ENCODE measurements around the gene MYO15B.

The MYO15B gene

GRCh38 chr17:75622771-75623273 is 35.2 kb downstream of the MYO15B start:
- in situ Hi-C loops (cut with HindIII; ENCODE audit: low sequenced_read_pairs): no loop called here

DNA sequence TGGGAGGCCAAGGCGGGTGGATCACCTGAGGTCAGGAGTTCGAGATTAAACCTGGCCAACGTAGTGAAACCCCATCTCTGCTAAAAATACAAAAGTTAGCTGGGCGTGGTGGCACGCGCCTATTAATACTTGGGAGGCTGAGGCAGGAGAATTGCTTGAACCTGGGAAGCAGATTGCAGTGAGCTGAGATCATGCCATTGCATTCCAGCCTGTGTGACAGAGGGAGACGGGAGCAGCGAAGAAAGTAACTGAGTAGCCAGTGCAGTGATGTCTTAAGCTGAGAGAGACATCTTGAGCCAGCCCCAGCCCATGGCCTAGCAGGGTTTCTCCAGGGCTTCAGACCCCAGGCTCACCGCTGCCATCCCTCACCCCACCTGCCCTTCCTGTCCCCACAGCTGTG is 35.8 kb downstream of the MYO15B start:
- in situ Hi-C loops (cut with HindIII; ENCODE audit: low sequenced_read_pairs): no loop called here

GRCh38 chr17:75624021-75624420 is 36.4 kb downstream of the MYO15B start:
- in situ Hi-C loops (cut with HindIII; ENCODE audit: low sequenced_read_pairs): no loop called here

DNA sequence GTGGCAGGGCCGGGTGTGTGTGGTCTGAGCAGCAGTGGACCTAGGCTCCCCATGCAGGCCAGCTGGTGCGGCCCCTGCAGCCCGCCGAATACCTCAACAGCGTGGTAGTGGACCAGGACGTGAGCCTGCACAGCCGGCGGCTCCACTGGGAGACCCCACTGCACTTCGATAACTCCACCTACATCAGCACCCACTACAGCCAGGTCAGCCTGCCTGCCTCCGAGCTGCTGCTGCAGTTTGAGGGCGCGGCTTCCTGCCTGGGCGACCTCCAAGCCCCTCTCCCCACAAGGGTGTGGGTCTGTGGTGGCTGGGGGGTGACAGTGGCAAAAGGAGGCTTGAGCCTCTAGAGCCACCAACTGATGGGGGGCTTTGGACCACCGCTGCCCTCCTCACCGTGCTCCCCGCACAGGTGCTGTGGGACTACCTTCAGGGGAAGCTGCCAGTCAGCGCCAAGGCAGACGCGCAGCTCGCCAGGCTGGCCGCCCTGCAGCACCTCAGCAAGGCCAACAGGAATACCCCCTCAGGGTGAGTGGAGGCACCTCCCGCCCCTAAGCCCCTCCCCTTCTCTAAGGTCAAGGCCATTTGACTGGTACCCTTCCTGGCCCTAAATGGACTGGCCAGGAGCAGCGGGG is 37.2 kb downstream of the MYO15B start:
- in situ Hi-C loops (cut with HindIII; ENCODE audit: low sequenced_read_pairs): no loop called here

DNA sequence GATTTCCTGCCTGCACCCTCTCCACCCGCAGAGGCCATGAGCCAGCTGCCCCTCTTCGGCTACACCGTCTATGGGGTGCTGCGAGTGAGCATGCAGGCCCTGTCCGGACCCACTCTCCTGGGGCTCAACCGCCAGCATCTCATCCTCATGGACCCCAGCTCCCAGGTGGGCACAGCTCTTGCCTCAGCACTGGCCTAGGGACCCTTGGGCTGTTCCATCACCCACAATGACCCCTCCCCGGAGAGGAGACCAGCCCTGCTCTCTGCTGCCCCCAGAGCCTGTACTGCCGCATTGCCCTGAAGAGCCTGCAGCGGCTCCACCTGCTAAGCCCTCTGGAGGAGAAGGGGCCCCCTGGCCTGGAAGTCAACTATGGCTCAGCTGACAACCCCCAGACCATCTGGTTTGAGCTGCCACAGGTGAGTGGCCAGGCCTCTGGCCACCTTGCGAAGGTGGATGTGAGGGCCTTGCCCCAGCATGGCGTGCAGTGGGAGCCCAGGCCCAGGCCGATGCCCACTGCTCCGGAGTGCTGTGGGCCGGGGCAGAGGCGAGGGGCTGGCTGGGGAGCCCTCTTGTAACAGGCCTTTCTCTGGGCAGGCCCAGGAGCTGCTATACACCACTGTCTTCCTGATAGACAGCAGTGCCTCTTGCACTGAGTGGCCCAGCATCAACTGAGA is 38.4 kb downstream of the MYO15B start:
- in situ Hi-C loops (cut with HindIII; ENCODE audit: low sequenced_read_pairs): no loop called here

- in situ Hi-C loops (cut with HindIII; ENCODE audit: low sequenced_read_pairs): no loop called here
These were observed 39.0 kb downstream of the MYO15B start for GRCh38 chr17:75626496-75627038.

- in situ Hi-C loops (cut with HindIII; ENCODE audit: low sequenced_read_pairs): no loop called here
These were observed 39.5 kb downstream of the MYO15B start for GRCh38 chr17:75627094-75627493.

- in situ Hi-C loops (cut with HindIII; ENCODE audit: low sequenced_read_pairs): no loop called here
These were observed 40.8 kb downstream of the MYO15B start for GRCh38 chr17:75628425-75628824.

GRCh38 chr17:75629157-75629556 is 41.6 kb downstream of the MYO15B start:
- in situ Hi-C loops (cut with HindIII; ENCODE audit: low sequenced_read_pairs): no loop called here

DNA sequence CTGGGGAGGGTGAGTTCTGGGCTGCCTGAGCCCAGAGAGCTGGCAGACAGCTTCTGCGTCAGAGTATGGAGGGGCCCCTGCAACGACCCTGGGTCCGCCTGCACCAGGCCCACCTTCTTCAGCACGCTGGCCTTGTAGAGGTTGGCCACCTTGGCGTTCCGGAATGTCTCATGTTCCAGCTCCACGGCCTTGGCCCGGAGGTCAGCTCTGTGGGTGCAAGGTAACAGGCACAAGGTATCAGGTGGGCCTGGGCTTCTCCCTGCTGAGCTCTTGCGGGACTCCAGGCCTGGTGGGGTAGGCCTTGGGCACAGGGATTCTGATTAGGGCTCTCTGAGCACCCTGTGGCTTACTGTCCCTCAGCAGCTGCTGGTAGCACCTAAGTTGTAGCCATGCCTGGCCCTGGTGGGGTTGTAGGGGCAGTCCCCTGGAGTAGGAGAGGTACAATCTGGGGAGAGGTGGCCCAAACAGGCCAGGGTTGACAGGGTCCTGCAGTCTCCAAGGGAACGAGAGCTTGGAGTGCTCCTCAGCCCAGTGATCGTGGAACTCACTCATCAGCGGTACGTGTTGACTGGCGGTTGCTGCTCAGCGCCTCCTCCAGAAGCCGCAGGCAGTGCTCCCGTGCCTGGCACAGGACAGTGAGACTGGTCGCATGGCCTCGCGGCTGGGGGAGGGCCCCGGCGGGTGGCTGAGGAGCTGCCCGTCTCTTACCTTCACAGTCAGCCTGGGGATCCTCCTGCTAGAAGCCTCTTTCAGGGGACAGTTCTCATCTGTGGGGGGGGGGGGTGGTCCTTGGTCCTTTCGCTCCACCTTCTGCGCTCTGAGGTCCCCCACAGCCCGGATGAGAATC is 42.7 kb downstream of the MYO15B start:
- in situ Hi-C loops (cut with HindIII; ENCODE audit: low sequenced_read_pairs): no loop called here

DNA sequence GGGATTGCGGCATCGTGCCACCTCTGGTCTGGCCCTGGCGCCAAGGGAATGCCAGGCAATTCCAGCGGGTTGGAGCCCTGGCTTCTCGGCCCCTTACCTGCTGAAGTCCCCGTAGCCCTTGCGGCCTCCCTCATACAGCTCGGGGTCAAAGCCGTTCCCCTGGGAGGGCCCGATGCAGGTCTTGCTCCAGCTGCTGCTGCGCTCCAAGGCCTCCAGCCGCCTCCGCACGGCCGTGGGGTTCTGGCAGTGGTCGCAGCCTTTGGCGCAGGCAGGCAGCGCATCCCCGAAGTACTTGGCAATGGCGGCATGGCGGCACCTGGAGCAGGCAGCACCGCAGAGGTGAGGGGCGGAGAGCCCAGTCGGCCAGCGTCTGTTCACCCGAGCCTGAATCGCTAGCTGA is 43.8 kb downstream of the MYO15B start:
- in situ Hi-C loops (cut with HindIII; ENCODE audit: low sequenced_read_pairs): no loop called here

DNA sequence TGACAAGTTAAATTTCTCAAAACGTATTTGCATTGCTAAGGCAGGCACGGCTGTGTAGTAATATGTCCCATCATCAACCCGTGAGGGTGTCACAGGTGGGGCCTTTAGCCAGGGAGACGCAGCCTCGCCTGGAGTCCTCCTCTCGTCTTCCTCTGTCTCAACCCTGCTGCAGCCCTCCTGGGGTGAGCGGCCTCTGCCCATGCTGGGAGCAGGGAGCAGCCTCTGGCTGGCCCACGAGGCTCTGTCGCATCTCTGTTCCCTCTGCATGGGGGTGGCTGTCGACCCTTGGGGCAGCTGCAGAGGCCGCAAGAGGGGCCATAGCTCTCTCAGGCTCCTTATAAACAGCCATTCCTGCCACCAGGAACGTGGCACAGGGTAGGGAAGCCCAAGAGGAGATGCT is 44.8 kb downstream of the MYO15B start:
- in situ Hi-C loops (cut with HindIII; ENCODE audit: low sequenced_read_pairs): no loop called here

DNA sequence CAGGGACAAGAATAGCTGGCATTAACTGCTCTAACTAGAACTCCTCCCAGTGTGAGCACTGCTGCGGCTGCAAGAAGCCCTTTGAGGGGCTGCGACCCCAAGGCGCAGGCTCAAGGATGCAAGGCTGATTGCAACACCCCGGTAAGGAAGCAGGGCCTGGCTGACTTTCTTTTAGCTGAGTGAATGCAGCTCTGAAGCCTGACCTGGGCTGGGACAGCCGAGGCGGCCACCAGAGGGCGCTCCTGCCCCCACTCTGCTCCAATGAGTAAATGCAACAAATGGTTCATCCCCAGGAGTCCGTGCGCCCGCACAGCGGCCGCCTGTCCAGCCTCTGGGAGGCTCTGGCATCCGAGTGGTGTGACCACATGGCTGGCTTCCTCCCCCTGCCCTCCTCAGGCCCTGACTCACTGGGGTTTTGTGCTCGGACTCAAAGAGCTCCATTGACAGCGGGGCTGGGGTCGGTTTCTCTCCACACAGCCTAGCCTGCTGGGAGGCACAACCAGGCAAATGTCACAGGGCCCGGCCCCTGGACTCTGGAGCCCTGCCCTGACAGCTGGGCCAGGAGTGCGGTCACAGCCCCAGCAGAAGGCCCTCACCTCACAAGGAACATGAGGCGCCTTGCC is 45.4 kb downstream of the MYO15B start, which contains the start of gene SMIM5:
Gene SMIM5, plus strand, starts transcription at position 572 of the 623 bp plus-strand sequence. CDS start 6,768 bp downstream, outside the sequence.
- in situ Hi-C loops (cut with HindIII; ENCODE audit: low sequenced_read_pairs): no loop called here

DNA sequence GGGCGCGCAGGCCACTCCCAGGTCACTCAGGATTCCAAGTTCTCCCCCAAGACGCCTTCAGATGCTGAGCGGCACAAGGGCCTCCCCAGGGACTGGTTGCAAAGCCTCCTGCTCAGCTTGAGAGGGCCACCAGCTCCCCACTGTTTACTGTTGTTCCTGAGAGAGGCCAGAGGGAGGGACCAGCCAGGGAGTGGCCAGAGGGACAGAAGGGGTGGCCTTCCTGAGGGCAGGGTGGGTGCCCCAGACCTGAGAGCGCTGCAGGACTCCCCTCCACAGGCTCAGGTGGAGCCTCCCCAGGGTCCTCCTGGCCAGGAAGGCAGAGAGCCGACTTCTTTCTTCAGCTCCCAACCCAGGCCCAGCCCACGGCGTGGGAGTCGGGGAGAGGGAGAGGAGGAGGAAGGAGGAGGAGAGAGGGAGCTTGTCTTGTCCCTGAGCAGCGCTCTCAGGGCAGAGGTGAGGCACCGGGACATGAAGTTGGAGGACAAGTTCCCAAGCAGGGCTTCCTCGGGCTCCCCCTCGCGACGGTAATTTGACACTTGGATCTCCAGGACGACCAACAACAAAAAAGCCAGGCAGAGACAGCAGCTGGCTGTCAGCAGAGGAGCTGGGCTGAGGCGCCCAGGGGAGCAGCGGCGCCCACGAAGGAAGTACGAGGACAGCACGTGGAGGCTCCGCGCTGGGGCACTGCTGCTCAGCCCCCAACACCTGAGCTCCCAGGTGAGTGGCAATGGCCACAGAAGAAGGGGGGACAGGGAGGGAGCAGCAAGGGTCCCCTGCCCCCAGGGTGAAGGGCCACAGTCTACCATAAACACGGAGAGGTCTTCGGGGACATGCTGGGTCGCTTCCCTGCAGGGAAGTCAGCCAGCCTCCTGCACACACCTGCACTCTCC is 46.1 kb downstream of the MYO15B start:
- in situ Hi-C loops (cut with HindIII; ENCODE audit: low sequenced_read_pairs): no loop called here

GRCh38 chr17:75634376-75634740 is 46.8 kb downstream of the MYO15B start:
- in situ Hi-C loops (cut with HindIII; ENCODE audit: low sequenced_read_pairs): no loop called here

DNA sequence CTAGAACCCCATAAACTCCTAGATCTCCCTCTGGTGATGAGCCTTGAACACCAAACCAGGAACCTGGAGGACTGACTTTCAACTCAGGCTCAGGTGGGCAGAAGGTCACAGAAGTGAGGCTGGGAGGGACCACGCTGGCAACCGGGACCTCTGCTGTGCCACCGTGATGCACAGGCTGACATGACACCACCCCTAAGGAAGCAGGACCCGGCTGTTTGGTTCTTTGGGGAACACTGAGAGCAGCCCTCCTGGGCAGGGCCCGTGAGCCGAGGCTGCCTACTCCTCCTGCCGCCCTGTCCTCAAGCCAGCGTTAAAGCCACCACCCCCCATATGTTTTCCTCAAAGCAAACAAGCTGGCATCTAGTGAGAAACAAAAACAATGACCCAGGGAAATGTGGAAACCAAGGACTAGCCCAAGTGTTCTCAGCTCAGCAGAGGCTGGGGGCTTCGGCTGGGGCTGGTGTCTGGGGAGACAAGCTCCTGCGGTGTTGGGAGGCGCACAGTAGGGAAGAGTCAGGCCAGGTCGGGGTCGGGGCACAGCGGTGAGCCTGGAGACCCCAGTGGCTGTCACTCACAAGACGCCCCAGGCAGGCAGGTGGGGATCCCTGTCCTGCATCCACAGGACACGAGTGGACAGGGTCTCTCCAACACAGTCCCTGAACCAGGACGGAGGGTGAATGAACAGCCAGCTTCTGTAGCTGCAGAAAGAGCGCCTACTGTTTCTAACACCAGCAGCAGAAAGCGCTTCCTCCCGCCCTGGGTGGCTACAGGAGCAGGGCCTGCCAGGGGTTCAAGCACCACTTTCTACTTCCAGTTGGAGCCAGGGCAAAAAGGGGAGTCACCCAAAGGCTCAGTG is 47.4 kb downstream of the MYO15B start:
- in situ Hi-C loops (cut with HindIII; ENCODE audit: low sequenced_read_pairs): no loop called here

DNA sequence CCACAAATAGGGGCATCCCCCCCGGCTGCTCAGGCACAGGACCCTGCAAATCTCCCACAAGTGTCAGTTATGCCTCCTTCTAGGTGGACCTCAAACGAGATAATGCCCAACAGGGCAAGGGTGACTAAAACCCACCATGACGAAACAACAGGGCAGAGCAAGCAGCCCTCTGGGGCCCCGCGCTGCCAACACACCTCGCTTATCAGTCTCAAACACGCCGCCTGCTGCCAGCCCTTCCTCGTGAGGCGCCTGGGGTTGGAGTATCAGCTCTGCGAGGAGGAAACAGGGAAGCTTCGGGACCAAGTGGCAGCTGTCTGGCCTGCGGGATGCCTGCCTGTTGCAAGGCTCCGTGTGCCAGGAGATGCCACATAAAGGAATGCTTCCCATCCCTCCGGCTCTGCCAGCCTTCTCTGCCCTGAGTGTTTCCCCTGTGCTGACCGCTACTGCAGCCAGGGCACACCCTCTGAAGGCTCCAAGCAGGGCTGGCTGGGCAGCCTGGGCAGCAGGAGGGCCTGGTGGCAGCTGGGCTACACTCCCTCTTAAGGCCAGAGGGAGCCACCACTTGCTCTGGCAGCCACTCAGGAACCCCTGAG is 48.1 kb downstream of the MYO15B start:
- in situ Hi-C loops (cut with HindIII; ENCODE audit: low sequenced_read_pairs): no loop called here

- in situ Hi-C loops (cut with HindIII; ENCODE audit: low sequenced_read_pairs): no loop called here
These were observed 49.0 kb downstream of the MYO15B start for GRCh38 chr17:75636381-75637142.
